Subcutaneous abdominal adipose tissue (tissue), 5 donors: ENCODE data around the gene IGSF6.
"Not testable (repeated sequence)": the region's sequence is repeated elsewhere in the genome, so short reads cannot be mapped to it uniquely, and the experiment has no call there.

Source experiments
- H3K27ac ChIP-seq: one replicate; pipeline ENCODE4 v1.7.0; 2013; ENCODE audit warnings: low read depth, mild to moderate bottlenecking, inconsistent platforms, low read length, moderate library complexity
- H3K27me3 ChIP-seq, 5 donors: one replicate each; pipeline ENCODE4 v1.7.0; 2013; ENCODE audit warnings: low read length in 5 of 5, inconsistent platforms in 1 of 5; ENCODE audit not compliant: control insufficient read depth in 5 of 5, insufficient read depth in 4 of 5
- H3K36me3 ChIP-seq, 5 donors: one replicate each; pipeline ENCODE4 v1.7.0; 2013; ENCODE audit warnings: low read length in 5 of 5; ENCODE audit not compliant: control insufficient read depth in 5 of 5, insufficient read depth in 5 of 5
- H3K4me1 ChIP-seq, 5 donors: one replicate each; pipeline ENCODE4 v1.7.0; 2013; ENCODE audit warnings: low read length in 5 of 5, mild to moderate bottlenecking in 3 of 5, moderate library complexity in 1 of 5; ENCODE audit not compliant: control insufficient read depth in 5 of 5, insufficient read depth in 5 of 5
- H3K4me3 ChIP-seq, 5 donors: one replicate each; pipeline ENCODE4 v1.7.0; 2013; ENCODE audit warnings: low read length in 5 of 5, low read depth in 1 of 5
- H3K9ac ChIP-seq, 5 donors: one replicate each; pipeline ENCODE4 v1.7.0; 2013; ENCODE audit warnings: low read length in 5 of 5, mild to moderate bottlenecking in 4 of 5, moderate library complexity in 3 of 5
- H3K9me3 ChIP-seq, 5 donors: one replicate each; pipeline ENCODE4 v1.7.0; 2013; ENCODE audit warnings: low read length in 5 of 5; ENCODE audit not compliant: control insufficient read depth in 5 of 5
- donor health status: healthy.
- donor health status: healthy.
- donor health status: healthy.
- donor health status: healthy.
- donor health status: healthy.

Gene IGSF6

DNA sequence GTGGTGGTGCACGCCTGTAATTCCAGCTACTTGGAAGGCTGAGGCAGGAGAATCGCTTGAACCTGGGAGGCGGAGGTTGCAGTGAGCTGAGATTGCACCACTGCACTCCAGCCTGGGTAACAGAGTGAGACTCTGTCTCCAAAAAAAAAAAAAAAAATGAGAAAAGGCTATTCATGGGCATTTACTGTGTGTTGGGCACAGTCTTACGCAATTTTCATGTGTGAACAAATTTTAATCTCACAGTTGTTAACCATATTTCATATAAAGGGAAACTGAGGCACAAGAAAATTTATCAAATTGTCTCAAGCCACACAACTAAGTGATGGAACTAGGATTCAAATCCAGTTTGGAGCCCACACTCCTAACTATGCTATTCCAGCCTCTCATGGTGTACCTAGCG is 28.3 kb upstream of the IGSF6 start:
- H3K36me3 ChIP-seq, H3K9ac ChIP-seq, H3K27ac ChIP-seq, H3K27me3 ChIP-seq, H3K9me3 ChIP-seq, H3K4me3 ChIP-seq, H3K4me1 ChIP-seq: not testable (repeated sequence)

DNA sequence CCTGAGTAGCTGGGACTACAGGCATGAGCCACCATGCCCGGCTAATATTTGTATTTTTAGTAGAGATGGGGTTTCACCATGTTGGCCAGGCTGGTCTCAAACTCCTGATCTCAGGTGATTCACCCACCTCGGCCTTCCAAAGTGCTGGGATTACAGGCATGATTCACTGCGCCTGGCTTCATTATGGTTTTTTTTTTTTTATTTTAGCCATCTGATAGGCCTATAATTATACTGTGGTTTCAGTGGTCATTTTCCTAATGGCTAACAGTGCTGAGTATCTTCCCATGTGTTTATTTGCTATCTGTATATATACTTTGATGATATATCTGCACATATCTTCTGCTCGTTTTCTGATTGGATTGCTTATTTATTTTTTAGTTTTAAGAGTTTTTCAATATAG is 22.0 kb upstream of the IGSF6 start:
- H3K36me3 ChIP-seq, H3K27me3 ChIP-seq, H3K9me3 ChIP-seq, H3K27ac ChIP-seq, H3K4me3 ChIP-seq, H3K4me1 ChIP-seq, H3K9ac ChIP-seq: not testable (repeated sequence)

DNA sequence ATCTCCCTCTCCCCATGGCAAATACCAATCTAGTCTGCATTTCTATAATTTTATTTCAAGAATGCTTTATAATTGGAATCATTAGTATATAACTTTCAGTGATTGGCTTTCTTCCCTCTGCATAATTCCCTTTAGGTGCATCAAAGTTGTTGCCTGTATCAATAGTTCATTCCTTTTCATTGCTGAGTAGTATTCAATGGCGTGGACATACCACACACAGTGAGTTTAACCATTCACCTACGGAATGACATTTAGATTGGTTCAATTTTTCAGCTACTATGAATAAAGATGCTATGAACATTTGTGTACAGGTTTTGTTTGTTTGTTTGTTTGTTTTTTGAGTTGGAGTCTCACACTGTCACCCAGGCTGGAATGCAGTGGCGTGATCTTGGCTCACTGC is 21.1 kb upstream of the IGSF6 start:
- Histone ChIP-seq H3K27me3 (no peaks in the 10 kb centered on the region), H3K4me3 (no peak overlapping the region), H3K27ac (no peak overlapping the region), H3K9me3 (peaks cover 0 to 8% (median 4%) of the 10 kb centered on the region in 5 donors), H3K9ac (no peak overlapping the region), H3K4me1 (no peaks in the 10 kb centered on the region), H3K36me3 (no peaks in the 10 kb centered on the region)

DNA sequence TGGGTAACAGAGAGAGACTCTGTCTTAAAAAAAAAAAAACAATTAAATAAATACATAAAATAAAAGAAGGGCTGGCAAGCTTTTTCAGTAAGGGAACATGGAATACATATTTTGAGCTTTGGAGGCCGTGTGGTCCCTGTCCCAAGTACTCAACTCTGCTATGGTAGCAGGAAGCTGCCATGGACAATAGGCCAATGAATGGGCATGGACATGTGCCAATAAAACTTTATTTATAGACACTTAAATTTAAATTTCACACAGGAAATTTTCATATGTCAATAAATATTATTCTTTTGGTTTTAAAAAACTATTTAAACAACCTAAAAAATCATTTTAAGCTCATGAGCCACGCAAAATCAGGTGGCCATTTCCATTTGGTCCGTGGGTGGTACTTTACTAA is 15.2 kb upstream of the IGSF6 start:
- H3K9me3 ChIP-seq = no peaks in the 10 kb centered on the region
- peaks cover 0 to 9% (median 7%) of the 10 kb centered on the region in 5 donors for H3K4me1 ChIP-seq
- no peak overlapping the region for H3K9ac ChIP-seq

DNA sequence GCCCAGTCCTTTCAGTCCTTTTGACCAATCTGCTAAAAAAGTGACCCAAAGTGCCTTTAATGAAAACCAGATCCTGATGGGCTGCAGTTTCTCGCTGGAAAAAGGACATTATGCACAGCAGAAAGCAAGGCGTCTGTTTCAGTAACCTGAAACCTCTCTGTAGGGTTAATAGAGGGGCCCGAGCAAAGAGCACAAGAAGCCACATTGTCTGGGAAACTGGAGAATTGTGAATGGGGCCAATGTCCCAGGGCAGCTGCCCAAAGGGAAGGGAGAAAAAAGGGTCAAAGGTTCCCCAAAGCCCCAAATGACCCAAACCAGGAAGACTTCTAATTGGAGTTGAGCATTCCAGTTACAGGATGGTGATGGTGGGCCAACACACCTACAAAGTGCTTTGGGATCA is 14.4 kb upstream of the IGSF6 start:
- Histone ChIP-seq H3K4me1 (peaks cover 0 to 9% (median 7%) of the 10 kb centered on the region in 5 donors), H3K27ac (no peak overlapping the region), H3K36me3 (no peaks in the 10 kb centered on the region), H3K9ac (no peak overlapping the region), H3K9me3 (no peaks in the 10 kb centered on the region), H3K4me3 (no peak overlapping the region), H3K27me3 (peaks cover 3 to 18% (median 7%) of the 10 kb centered on the region in 5 donors)

More for the DNA sequence above, 15.2 kb upstream of the IGSF6 start:
- no peak overlapping the region for H3K27ac ChIP-seq
- H3K27me3 ChIP-seq = peaks cover 3 to 18% (median 7%) of the 10 kb centered on the region in 5 donors
- no peak overlapping the region for H3K4me3 ChIP-seq
- no peaks in the 10 kb centered on the region for H3K36me3 ChIP-seq

DNA sequence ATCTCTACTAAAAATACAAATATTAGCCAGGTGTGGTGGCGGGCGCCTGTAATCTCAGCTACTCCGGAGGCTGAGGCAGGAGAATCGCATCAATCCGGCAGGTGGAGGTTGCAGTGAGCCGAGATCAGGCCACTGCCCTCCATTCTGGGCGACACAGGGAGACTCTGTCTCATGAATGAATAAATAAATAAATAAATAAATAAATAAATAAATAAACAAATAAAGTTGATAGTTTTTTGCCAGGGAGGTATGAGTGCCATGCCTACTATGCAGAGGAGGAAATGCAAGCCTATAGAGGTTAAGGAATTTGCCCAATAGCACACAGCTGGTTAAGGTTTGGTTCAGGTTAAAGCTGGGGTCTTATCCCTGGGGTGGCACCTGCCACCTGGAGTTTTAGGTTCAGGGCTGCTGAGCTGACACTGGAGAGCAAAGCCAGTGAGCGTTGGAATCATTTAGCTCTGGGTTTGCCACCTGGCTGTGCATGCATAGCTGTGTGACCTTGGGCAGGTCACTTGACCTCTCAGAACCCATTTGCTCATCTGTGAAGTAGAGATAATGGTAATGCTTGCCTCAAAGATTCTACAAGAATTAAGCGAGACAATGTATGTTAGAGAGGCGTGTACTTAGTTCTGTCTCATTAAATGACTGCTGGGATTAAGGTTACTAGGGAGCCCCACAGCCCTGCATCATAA is 12.5 kb upstream of the IGSF6 start:
- H3K4me1 ChIP-seq = peaks cover 0 to 12% (median 7%) of the 10 kb centered on the region in 5 donors
- peaks cover 3 to 18% (median 7%) of the 10 kb centered on the region in 5 donors for H3K27me3 ChIP-seq
- H3K27ac ChIP-seq = no peak overlapping the region
- no peak overlapping the region for H3K9ac ChIP-seq
- H3K36me3 ChIP-seq = no peaks in the 10 kb centered on the region
- H3K4me3 ChIP-seq = no peak overlapping the region
- no peaks in the 10 kb centered on the region for H3K9me3 ChIP-seq

DNA sequence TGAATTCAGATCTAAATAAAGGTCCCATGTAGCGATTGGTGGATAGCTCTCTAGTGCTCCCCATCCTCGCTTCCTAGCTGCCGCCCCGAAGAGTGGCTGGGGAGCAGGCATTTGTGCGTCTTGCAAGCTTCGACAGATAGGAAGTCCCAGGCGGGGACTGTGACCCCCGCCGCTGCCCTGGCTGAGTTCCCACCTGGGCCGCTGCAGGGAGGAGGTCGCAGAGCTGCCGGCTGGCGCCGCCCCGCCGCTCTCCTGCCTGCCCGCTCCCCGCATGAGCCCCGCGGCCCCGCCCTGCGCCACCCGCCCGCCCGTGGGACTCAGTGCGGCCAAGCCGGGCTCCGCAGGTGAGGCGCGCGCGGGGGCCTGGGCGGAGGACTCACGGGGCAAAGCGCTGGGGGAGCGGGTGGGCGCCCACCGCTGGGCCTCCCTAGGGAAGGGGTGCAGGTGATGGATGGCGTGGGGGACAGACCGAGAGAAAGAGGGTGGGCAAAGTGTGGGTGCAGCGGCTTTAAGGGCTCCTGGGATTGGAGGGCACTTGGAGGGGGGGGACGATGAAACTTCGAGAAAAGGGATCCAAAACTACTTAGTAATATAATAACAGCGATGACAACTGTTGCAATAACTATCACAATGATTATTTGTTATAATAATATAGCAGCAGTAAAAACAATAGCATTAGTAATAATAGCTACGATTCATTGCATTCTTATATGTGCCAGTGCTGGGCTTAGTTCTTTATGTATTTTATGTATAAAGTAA is 11.7 kb upstream of the IGSF6 start, which contains the start of gene OTOA:
OTOA (plus strand) TSS at position 80 of the 759 bp plus-strand sequence. CDS start 14,547 bp downstream, outside the sequence.
- peaks cover 3 to 18% (median 7%) of the 10 kb centered on the region in 5 donors for H3K27me3 ChIP-seq
- no peaks in the 10 kb centered on the region for H3K9me3 ChIP-seq
- H3K4me1 ChIP-seq = peaks cover 0 to 20% (median 10%) of the 10 kb centered on the region in 5 donors
- no peaks in the 10 kb centered on the region for H3K36me3 ChIP-seq
- peak within 1 kb of the TSS in 1 of 5 donors; percentile 16 for H3K9ac ChIP-seq
- peak within 1 kb of the TSS in 3 of 5 donors; percentile 37 to 56 (median 40) for H3K4me3 ChIP-seq
- H3K27ac ChIP-seq = no peak within 1 kb of the TSS

DNA sequence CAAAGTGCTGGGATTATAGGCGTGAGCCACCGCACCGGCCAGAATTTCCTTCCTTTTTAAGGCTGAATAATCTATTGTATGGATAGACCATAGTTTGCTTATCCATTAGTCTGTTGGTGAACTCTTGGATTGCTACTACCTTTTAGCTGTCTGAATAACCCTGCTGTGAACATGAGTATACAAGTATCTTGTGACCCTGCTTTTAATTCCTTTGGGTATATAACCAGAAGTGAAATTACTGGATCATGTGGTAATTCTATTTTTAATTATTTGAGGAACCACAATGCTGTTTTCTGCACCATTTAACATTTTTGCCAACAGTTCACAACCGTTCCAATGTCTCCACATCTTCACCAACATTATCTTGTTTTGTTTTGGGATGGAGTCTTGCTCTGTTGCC is 6.7 kb upstream of the IGSF6 start:
- Histone ChIP-seq H3K4me3 (no peak overlapping the region), H3K36me3 (peaks cover 3 to 13% (median 7%) of the 10 kb centered on the region in 5 donors), H3K27me3 (peaks cover 0 to 3% (median under 1%) of the 10 kb centered on the region in 5 donors), H3K9ac (no peak overlapping the region), H3K27ac (no peak overlapping the region), H3K9me3 (no peaks in the 10 kb centered on the region), H3K4me1 (peaks cover 0 to 24% (median 17%) of the 10 kb centered on the region in 5 donors)

DNA sequence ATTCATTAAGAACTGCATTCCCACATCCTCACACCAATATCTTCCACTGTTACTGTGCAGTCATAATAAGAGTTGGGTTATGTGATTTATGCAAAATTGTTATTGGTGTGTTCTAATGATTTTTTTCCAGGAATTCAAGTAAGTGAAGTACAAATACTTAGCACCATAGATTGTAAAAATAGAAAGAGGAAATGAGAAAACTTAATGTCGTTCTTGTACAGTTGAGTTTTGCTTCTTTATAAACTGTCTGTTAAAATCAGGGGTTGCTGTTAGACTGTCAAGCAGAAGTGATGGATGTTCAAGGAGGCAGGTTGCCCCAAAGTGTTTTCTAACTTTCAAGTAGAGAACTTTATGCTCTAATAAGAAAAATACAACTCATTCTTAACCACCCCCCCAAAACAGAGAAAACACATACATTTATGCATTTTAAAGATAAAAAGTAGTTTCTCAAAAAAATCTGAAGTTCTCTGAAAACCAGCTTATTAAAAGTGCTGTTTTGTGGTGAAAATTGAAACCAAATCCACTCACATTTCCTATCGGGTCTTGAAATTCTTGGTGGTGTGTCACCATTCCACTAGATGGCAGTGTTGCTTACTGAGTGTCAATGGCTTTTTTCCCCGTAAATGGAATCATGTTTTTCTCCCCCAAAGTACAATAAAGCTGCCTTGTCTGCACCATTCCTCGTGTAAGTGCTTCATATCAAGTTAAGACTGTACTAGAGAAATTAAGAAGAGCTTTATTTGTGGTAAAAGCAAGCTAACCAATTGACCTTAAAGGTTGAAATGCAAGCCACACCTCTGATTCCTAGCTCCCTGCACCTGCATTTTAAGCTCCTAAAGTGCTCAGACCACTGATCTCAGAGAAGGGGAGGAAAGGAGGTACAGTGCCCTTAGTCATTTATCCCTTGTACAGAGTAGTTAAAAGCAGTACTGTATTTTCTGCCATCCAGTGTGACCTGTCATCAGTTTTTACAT is 4.7 kb upstream of the IGSF6 start:
- no peaks in the 10 kb centered on the region for H3K9me3 ChIP-seq
- no peak overlapping the region for H3K27ac ChIP-seq
- peaks cover 6 to 13% (median 11%) of the 10 kb centered on the region in 5 donors for H3K36me3 ChIP-seq
- peak overlapping the region in 1 of 5 donors; percentile 56 for H3K9ac ChIP-seq
- peaks cover 0 to 25% (median 15%) of the 10 kb centered on the region in 5 donors for H3K4me1 ChIP-seq
- no peaks in the 10 kb centered on the region for H3K27me3 ChIP-seq
- no peak overlapping the region for H3K4me3 ChIP-seq
